ENCODE data around the gene SDHA.
A peak's percentile ranks its signal among the peaks of the same experiment; 100 is the strongest.
"Not testable (repeated sequence)": the region's sequence is repeated elsewhere in the genome, so short reads cannot be mapped to it uniquely, and the experiment has no call there.

Gene SDHA

GRCh38 chr5:222951-223715, 5.0 kb downstream of the SDHA start:
- DNase-seq (ENCODE audit: low read depth) = peak; percentile 28

DNA sequence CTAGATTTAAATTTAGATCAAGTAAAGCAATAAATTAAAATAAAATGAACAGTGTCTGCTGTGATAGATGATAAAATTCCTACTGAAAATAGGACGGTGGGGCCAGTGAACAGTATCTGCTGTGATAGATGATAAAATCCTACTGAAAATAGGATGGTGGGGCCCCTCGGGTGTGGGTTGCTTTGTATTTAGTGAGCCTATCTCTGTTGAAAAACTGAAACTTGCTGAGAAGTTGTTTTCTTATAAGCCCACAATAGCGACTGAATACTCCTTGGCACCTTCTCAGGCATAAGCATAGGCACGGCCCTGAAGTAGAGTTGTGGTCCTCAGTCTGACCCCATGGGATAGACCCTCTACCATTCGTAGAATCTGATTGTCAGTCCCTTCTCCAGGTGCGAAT, 5.7 kb downstream of the SDHA start:
- DNase-seq (ENCODE audit: low read depth) = no peak

DNA sequence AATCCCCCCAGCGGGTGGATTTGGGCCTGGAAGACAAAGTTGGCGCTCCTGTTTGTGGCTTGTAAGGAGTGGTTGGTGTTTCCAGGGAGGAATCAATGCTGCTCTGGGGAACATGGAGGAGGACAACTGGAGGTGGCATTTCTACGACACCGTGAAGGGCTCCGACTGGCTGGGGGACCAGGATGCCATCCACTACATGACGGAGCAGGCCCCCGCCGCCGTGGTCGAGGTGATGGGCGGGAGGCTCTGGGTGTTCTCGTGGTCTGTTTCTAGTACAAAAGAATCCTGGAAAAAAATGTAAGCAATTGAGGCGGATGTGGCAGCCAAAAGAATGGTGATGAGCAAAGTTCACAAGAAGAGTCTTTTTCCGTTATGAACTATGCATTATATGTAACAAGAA, 7.2 kb downstream of the SDHA start:
- no peak for DNase-seq (ENCODE audit: low read depth)

DNA sequence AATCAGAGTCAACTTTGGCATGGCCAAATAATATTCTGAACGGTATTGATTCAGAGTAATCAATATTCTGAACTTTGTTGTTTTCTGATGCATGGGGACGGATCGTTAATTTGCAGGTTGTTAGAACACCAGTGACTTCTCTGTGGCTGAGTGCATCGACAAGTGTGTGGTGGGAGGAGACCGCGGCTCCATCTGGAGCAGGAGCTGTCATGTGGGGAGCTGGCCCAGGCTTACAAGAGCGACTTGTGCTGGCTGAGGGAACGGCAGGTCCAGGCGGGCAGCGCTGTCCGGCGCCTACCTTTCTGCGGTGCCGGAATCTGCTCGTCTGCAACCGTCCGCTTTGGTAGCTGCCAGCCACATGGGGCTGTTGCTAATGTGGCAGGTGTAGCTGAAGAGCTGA, 9.3 kb downstream of the SDHA start:
- not testable (repeated sequence) for DNase-seq (ENCODE audit: low read depth)

DNA sequence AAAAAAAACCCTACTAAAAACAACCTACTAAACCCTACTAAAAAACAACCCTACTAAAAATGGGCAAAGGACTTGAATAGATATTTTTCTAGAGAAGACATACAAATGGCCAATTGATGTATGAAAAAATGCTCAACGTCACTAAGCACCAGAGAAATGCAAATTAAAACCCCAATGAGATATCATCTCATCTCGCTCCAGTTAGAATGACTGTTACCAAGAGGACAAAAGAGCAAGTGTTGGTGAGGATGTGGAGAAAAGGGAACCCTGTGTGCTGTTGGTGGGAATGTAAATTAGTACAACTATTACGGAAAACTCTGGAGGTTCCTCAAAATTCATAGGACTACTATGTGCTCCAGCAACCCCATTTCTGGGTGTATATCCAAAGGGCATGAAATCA, 10.8 kb downstream of the SDHA start:
- DNase-seq (ENCODE audit: low read depth) = no peak

- DNase-seq (ENCODE audit: low read depth) = no peak
Observed at GRCh38 chr5:230711-231110, 12.6 kb downstream of the SDHA start.

GRCh38 chr5:231661-232060, 13.5 kb downstream of the SDHA start:
- no peak for DNase-seq (ENCODE audit: low read depth)

DNA sequence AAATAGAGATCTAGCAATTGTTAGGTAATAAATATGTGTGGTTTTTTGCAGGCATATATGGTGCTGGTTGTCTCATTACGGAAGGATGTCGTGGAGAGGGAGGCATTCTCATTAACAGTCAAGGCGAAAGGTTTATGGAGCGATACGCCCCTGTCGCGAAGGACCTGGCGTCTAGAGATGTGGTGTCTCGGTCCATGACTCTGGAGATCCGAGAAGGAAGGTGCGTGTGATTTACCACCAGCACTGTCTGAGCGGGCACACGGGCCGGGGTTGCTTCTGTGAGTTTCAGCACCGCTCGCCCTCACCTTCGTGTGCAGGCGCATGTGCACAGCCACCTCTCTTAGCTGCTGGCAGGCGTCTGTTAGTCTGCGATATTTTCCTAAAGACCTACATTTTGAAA, 15.3 kb downstream of the SDHA start:
- not testable (repeated sequence) for DNase-seq (ENCODE audit: low read depth)

DNA sequence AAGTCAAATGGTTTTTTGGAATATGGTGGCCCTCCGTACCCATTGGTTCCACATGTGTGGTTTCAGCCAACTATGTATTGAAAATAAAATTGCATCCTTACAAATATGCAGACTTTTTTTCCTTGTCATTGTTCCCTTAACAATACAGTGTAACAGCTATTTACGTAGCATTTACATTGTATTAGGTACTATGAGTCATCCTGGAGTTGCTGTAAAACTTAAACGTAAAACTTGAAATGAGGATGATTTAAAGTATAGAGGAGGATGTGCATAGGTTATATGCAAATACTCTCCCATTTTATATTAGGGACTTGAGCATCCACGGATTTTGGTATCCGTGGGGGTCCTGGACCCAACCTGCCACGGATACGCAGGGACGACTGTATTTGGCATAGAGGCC, 16.3 kb downstream of the SDHA start:
- DNase-seq (ENCODE audit: low read depth) = no peak

GRCh38 chr5:235527-235926, 17.4 kb downstream of the SDHA start:
- DNase-seq (ENCODE audit: low read depth) = not testable (repeated sequence)

DNA sequence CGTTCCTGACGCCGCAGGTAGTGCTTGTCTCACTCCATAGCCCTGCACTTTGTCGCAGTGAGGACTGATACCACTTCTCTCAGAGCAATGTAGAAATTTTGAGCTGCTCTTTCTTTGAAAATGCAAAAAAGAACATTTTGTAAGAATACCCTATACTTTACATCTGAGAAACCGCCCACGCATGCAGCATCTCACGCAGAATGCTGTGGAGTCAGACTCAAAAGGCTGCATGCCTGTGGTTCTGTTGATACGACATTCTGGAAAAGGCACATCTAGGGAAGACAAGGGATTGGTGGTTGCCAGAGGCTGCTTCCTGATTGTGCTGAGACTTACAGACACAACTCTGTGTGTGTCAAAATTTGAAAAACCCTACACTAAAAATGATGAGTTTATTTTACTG, 19.8 kb downstream of the SDHA start:
- DNase-seq (ENCODE audit: low read depth) = peak; percentile 59

- not testable (repeated sequence) for DNase-seq (ENCODE audit: low read depth)
Observed at GRCh38 chr5:240550-240949, 22.4 kb downstream of the SDHA start.

GRCh38 chr5:241045-241669, 23.0 kb downstream of the SDHA start:
- DNase-seq (ENCODE audit: low read depth) = peak; percentile 26

DNA sequence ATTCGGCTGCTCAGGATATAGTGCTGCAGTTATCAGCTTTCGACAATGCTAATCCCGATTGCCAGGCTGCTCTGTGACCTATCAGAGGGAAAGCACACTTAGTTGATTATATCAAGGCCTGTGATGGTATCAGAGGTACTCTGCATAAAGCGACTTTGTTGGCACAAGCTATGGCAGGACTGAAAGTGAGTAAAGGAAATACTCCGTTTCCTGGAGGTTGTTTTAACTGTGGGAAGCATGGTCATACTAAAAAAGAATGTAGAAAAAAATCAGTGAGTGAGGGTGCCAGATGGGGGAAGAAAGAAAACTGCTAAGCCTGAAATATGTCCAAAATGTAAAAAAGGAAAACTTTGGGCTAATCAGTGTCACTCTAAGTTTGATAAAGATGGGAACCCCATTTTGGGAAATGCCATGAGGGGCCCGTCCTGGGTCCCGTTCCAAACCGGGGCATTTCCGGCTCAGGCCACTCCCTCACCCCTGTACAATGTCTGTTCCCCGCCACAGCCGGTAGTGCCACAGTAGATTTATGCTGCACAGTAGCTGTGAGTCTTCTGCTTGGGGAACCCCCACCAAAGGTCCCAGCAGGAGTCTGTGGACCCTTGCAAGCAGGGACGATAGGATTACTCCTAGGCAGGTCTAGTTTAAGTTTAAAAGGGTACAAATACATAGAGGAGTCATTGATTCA, 25.7 kb downstream of the SDHA start:
- not testable (repeated sequence) for DNase-seq (ENCODE audit: low read depth)

DNA sequence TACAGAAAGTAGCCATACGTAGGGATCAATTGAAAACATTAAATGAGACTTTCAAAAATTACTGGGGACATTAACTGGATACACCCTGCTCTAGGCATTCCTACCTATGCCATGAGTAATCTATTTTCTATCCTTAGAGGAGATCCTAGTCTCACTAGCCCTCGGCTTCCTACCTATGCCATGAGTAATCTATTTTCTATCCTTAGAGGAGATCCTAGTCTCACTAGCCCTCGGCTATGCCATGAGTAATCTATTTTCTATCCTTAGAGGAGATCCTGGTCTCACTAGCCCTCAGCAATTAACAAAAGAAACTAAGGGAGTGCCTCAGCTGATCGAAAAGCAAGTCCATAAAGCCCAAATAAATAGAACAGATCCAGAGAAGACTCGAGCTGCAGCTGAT, 27.6 kb downstream of the SDHA start:
- DNase-seq (ENCODE audit: low read depth) = not testable (repeated sequence)

- not testable (repeated sequence) for DNase-seq (ENCODE audit: low read depth)
Observed at GRCh38 chr5:250396-250795, 32.3 kb downstream of the SDHA start.

- not testable (repeated sequence) for DNase-seq (ENCODE audit: low read depth)
Observed at GRCh38 chr5:251016-251415, 32.9 kb downstream of the SDHA start.

DNA sequence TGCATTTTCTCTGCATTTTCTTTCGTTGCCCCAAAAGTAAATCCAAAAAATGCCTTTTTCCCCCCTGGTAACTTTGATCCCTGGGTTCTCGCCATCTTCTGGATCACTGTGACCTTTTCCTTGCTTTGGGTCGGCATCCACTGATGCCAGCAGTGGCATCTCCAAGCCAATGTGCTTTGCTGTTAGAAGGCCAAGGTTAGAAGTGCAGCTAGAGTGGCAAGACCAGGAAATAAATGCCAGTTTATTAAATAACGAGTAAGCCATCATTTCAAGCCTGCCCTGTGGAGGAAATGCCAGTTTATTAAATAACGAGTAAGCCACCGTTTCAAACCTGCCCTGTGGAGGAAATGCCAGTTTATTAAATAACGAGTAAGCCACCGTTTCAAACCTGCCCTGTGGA, 33.4 kb downstream of the SDHA start:
- not testable (repeated sequence) for DNase-seq (ENCODE audit: low read depth)

DNA sequence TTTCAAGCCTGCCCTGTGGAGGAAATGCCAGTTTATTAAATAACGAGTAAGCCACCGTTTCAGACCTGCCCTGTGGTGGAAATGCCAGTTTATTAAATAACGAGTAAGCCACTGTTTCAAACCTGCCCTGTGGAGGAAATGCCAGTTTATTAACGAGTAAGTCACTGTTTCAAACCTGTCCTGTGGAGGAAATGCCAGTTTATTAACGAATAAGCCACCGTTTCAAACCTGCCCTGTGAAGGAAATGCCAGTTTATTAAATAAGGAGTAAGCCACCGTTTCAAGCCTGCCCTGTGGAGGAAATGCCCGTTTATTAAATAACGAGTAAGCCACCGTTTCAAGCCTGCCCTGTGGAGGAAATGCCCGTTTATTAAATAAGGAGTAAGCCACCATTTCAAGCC, 33.9 kb downstream of the SDHA start:
- not testable (repeated sequence) for DNase-seq (ENCODE audit: low read depth)

DNA sequence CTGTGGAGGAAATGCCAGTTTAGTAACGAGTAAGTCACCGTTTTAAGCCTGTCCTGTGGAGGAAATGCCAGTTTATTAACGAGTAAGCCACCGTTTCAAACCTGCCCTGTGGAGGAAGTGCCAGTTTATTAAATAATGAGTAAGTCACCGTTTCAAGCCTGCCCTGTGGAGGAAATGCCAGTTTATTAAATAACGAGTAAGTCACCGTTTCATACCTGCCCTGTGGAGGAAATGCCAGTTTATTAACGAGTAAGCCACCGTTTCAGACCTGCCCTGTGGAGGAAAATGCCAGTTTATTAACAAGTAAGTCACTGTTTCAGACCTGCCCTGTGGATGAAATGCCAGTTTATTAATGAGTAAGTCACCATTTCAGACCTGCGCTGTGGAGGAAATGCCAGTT, 34.4 kb downstream of the SDHA start:
- no peak for DNase-seq (ENCODE audit: low read depth)

DNA sequence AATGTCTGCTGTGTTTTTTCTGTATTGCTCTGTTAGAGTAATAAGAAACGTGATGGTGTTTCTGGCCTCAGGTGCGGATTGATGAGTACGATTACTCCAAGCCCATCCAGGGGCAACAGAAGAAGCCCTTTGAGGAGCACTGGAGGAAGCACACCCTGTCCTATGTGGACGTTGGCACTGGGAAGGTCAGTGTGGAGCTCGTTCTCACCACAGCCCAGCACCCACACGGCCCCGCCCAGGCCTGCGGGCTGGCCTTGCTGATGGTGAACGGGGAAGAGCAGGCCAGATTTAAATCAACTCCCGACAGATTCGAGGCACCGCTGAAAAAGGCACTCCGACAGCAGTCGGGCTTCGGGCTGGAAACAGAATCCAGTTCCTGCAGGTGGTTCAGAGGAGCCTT, 36.2 kb downstream of the SDHA start:
- not testable (repeated sequence) for DNase-seq (ENCODE audit: low read depth)

- not testable (repeated sequence) for DNase-seq (ENCODE audit: low read depth)
Observed at GRCh38 chr5:255116-255515, 37.0 kb downstream of the SDHA start.

GRCh38 chr5:256347-256746, 38.2 kb downstream of the SDHA start:
- DNase-seq (ENCODE audit: low read depth) = not testable (repeated sequence)

All from iris pigment epithelial cell (primary cell).